OCI-LY3 (cell line): ENCODE measurements around the gene PAX5.

Experiments used
- CTCF ChIP-seq: fragments of 200-600, 300-600 bp; sonication (generic); IDR thresholded peaks from 2 replicates; pipeline ENCODE4 v1.5.1; 2014; ENCODE audit warnings: antibody characterized with exemption, low read length, low read depth
- EZH2phosphoT487 ChIP-seq: fragments of 200-600 bp; shearing (Covaris generic); IDR thresholded peaks from 2 replicates; pipeline ENCODE4 v1.6.1; 2018; ENCODE audit warnings: antibody characterized with exemption, mixed run types, low read depth

GRCh38 chr9:36980148-36980974, 53.7 kb downstream of the PAX5 start:
- TF ChIP-seq CTCF, result peak; percentile 43
- no peak for TF ChIP-seq EZH2phosphoT487
